DOHH2 (cell line): Measurements from ENCODE around the gene PPP1R18.

Source experiments
- H3F3A ChIP-seq: fragments of 200-600 bp; sonication (generic), shearing (Covaris generic); 2 replicates; pipeline ENCODE4 v1.6.0; 2016; ENCODE audit warnings: antibody characterized with exemption, mild to moderate bottlenecking; ENCODE audit not compliant: control insufficient read depth, insufficient read depth
- H3K27ac ChIP-seq: fragments of 200-600 bp; sonication (generic); 2 replicates; pipeline ENCODE4 v1.5.1; 2014; ENCODE audit warnings: low read depth, mild to moderate bottlenecking, low read length, moderate library complexity
- H3K27me3 ChIP-seq: fragments of 200-600 bp; sonication (generic); 2 replicates; pipeline ENCODE4 v1.6.1; 2014; ENCODE audit warnings: mild to moderate bottlenecking, low read length, mixed read lengths; ENCODE audit not compliant: control insufficient read depth
- H3K36me3 ChIP-seq: fragments of 200-600 bp; sonication (generic); 2 replicates; pipeline ENCODE4 v1.6.1; 2014; ENCODE audit warnings: mild to moderate bottlenecking, low read length, moderate library complexity, mixed read lengths; ENCODE audit not compliant: control insufficient read depth
- H3K4me1 ChIP-seq: fragments of 200-600 bp; sonication (generic); 2 replicates; pipeline ENCODE4 v1.6.1; 2014; ENCODE audit warnings: mild to moderate bottlenecking, low read length, mixed read lengths; ENCODE audit not compliant: control insufficient read depth
- H3K4me2 ChIP-seq: fragments of 200-600 bp; sonication (generic); 2 replicates; pipeline ENCODE4 v1.6.0; 2014; ENCODE audit warnings: mild to moderate bottlenecking, low read length, moderate library complexity
- H3K4me3 ChIP-seq: fragments of 200-600 bp; sonication (generic); 2 replicates; pipeline ENCODE4 v1.5.1; 2014; ENCODE audit warnings: mild to moderate bottlenecking, low read length, mixed read lengths
- H3K79me2 ChIP-seq: fragments of 200-600 bp; sonication (generic); 2 replicates; pipeline ENCODE4 v1.6.1; 2014; ENCODE audit warnings: mild to moderate bottlenecking, low read length, mixed read lengths; ENCODE audit not compliant: control insufficient read depth
- H3K9me2 ChIP-seq: fragments of 200-600 bp; sonication (generic); replicated peaks from 2 replicates; pipeline ENCODE4 v1.6.1; 2014; ENCODE audit warnings: mild to moderate bottlenecking, low read length, mixed read lengths; ENCODE audit not compliant: control insufficient read depth
- H3K9me3 ChIP-seq: fragments of 200-600 bp; sonication (generic); 2 replicates; pipeline ENCODE4 v1.6.1; 2014; ENCODE audit warnings: antibody characterized with exemption, low read length, mixed read lengths; ENCODE audit not compliant: control insufficient read depth, insufficient read depth
- H4K20me1 ChIP-seq: fragments of 200-600 bp; sonication (generic); 2 replicates; pipeline ENCODE4 v1.6.0; 2014; ENCODE audit warnings: low read depth, mild to moderate bottlenecking, antibody characterized with exemption, low read length, moderate library complexity; ENCODE audit not compliant: control insufficient read depth, insufficient read depth
- EZH2phosphoT487 ChIP-seq: fragments of 200-600 bp; sonication (generic); IDR thresholded peaks from 2 replicates; pipeline ENCODE4 v1.6.1; 2017; ENCODE audit warnings: borderline replicate concordance, mild to moderate bottlenecking, antibody characterized with exemption, low read length, moderate library complexity, mixed read lengths
- TF ChIP-seq, protein P1 (sequence below): fragments of 200-600 bp; sonication (generic); IDR thresholded peaks from one replicate; pipeline ENCODE4 v1.5.1; 2014; ENCODE audit warnings: antibody characterized with exemption, mild to moderate bottlenecking, low read depth, low read length; ENCODE audit not compliant: poor library complexity, severe bottlenecking

Gene PPP1R18

DNA sequence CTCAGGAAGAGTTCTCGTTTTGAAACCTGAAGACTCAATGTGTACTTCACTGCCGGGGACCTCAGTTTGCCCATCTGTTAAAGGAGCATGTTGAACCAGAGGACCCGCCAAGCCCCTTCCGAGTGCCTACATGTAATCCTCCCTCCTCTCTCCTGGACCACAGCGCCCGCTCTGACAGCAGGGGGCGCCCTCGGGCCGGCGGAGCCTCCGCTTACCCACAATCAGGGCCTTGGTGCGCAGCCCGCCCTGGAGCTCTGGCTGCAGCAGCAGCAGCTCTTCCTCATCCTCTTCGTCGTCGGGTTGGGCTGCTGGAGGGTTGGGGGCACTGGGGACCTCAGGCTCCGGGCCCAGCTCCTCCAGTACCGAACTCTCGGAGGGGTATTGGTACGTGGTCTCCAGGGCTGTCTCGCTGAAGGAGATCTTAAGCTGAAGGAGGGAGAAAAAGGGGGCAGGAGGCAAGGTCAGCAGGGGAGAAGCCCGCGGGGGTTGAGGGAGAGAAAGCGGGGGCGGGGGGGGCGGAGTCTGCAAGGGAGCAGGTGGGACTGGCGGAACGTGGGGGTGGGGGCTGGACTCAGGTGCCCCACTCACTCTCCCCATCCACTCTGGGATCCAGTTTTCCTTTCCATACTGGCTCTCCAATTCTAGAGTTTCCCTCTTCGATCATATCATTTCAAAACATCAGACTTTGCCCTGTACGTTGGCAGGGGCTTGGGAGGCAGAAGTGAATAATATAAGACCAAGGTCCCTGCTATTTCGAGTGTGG lies 7.3 kb downstream of the PPP1R18 start:
- Histone ChIP-seq H4K20me1 (peaks cover 11% of the 10 kb centered on the region), H3K36me3 (peaks cover 82% of the 10 kb centered on the region), H3K79me2 (peaks cover 61% of the 10 kb centered on the region), H3K4me1 (peaks cover 38% of the 10 kb centered on the region), H3F3A (peaks cover 57% of the 10 kb centered on the region), H3K27ac (peak overlapping the region; percentile 90), H3K4me3 (peak overlapping the region; percentile 88), H3K27me3 (no peaks in the 10 kb centered on the region), H3K9me3 (no peaks in the 10 kb centered on the region), H3K4me2 (peak overlapping the region; percentile 82), H3K9me2 (no peaks in the 10 kb centered on the region)
- no peak for TF ChIP-seq EZH2phosphoT487
- TF ChIP-seq, protein P1, sequence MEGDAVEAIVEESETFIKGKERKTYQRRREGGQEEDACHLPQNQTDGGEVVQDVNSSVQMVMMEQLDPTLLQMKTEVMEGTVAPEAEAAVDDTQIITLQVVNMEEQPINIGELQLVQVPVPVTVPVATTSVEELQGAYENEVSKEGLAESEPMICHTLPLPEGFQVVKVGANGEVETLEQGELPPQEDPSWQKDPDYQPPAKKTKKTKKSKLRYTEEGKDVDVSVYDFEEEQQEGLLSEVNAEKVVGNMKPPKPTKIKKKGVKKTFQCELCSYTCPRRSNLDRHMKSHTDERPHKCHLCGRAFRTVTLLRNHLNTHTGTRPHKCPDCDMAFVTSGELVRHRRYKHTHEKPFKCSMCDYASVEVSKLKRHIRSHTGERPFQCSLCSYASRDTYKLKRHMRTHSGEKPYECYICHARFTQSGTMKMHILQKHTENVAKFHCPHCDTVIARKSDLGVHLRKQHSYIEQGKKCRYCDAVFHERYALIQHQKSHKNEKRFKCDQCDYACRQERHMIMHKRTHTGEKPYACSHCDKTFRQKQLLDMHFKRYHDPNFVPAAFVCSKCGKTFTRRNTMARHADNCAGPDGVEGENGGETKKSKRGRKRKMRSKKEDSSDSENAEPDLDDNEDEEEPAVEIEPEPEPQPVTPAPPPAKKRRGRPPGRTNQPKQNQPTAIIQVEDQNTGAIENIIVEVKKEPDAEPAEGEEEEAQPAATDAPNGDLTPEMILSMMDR = peak; percentile 95

DNA sequence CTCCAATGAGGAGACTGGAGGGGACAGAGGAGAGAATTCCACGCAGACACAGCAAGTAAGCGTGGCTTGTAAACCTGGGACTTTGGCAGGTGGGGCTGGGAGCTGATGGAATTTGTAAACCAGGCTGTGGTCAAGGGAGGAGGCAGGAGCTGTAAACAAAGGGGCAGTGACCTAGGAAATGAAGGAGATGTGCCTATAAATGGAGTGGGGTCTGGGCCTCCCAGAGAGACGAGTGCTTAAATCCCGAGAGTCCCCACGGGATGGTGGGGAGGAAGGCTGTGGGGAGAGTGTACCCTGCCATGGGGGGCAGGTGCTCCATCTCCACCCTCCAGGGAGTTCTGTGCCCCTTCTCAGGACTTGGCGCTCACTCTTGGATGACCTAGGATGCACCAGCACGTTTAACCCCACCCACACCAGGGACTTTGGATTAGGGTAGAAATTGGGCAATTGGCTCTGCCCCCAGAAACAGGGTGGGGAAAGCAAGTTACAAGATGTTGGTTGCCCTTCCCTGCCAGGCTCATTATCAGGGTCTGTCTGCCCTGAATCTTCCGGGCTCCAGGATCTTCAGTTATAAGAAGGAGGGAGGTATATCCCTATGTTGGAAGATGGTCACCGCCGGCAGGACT lies 9.7 kb downstream of the PPP1R18 start:
- Histone ChIP-seq H3K4me1 (peaks cover 49% of the 10 kb centered on the region), H3K9me2 (no peaks in the 10 kb centered on the region), H3K79me2 (peaks cover 48% of the 10 kb centered on the region), H3K27ac (no peak overlapping the region), H3K36me3 (peaks cover 64% of the 10 kb centered on the region), H3F3A (peaks cover 49% of the 10 kb centered on the region), H3K4me2 (no peak overlapping the region), H3K4me3 (no peak overlapping the region), H3K9me3 (no peaks in the 10 kb centered on the region), H3K27me3 (no peaks in the 10 kb centered on the region), H4K20me1 (peaks cover 11% of the 10 kb centered on the region)
- TF ChIP-seq, protein P1 = no peak
- TF ChIP-seq EZH2phosphoT487 = no peak

DNA sequence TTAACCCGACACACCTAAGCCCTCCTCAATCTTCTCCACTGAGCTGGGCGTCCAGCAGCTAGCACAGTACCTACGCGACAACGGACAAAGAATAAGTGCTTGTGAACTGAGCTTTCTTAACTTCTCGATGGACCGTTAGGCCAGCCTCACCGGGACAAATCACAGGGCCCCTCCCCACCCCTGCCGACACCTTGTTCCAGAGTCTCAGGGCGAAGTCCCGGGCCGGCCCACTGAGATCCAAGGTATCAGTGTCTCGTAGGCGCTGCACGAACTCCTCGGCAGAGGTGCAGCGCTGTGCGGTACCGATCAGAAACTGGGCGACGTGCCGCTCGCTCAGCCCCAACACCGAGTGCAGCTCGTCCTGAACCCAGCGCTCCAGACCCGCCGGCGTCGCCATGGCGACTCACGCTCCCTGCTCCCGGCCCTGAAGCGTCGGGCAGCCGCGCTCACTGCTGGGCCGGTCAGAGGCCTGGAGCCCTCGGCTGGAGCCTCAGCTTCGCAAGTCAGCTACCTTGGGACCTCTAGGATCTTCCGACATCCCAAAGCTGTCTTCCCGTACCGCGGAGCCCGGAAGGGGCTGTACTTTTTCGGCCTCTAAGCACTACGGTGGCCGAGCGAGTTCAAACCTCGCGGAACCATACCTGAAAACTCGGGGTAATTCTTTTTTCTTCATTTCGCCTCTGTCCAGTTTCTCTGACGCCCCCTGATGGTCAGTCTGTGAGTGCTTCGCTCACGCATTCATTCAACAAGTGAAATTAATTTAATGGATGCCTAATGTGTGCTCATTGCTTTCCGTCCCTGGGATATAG lies 13.8 kb downstream of the PPP1R18 start, which contains the start of gene DHX16:
DHX16 (minus strand) TSS at position 562 of the 809 bp plus-strand sequence; CDS start at position 397, 165 bp downstream.
- H3K4me3 ChIP-seq = peak within 1 kb of the TSS; percentile 90
- no peaks in the 10 kb centered on the region for H4K20me1 ChIP-seq
- H3K27me3 ChIP-seq = no peaks in the 10 kb centered on the region
- peaks cover 26% of the 10 kb centered on the region for H3F3A ChIP-seq
- no peaks in the 10 kb centered on the region for H3K9me3 ChIP-seq
- H3K79me2 ChIP-seq = peaks cover 26% of the 10 kb centered on the region
- no peak within 1 kb of the TSS; the same call in 1 of the 2 replicates for H3K27ac ChIP-seq
- H3K4me2 ChIP-seq = peak within 1 kb of the TSS; percentile 68
- H3K4me1 ChIP-seq = peaks cover 25% of the 10 kb centered on the region
- H3K36me3 ChIP-seq = peaks cover 47% of the 10 kb centered on the region
- TF ChIP-seq, protein P1 = peak; percentile 94
- no peak for TF ChIP-seq EZH2phosphoT487
- H3K9me2 ChIP-seq = no peaks in the 10 kb centered on the region
